ENCODE results near the gene LTB4R2. TPM values are rescaled to one million over a fixed set of nuclear protein-coding genes. Genes with fewer than 3 reads are reported as not detected.

LTB4R2 gene
- total and polyA plus RNA-seq, 2 donors (not counting 1 experiment from before 2014, with no cell fraction given): 0.23 to 1.8 TPM

- no peaks in the 10 kb centered on the region for H3K79me2 ChIP-seq (ENCODE audit: control insufficient read depth, insufficient read depth, low read length)
- H3K4me3 ChIP-seq (replicated peaks in 1 of 4; ENCODE audit: control extremely low read depth in 1 of 4, insufficient read depth in 1 of 4, low read depth in 3 of 4, low read length in 4 of 4): no peak overlapping the region
- no peak for DNase-seq (ENCODE audit: low read depth in 2 of 2)
- H3K36me3 ChIP-seq (ENCODE audit: control insufficient read depth, insufficient read depth, low read length): no peaks in the 10 kb centered on the region
- H3K9ac ChIP-seq (ENCODE audit: insufficient read depth, low read length): no peak overlapping the region
- TF ChIP-seq EZH2 (IDR thresholded peaks at IDR 0.05; ENCODE audit: low read length, missing control alignments): no peak
- no peak for TF ChIP-seq CTCF (conservative IDR thresholded peaks at IDR 0.05 in 1 of 2, IDR thresholded peaks at IDR 0.05 in 1 of 2; ENCODE audit: low read depth in 1 of 2, low read length in 2 of 2)
- no peaks in the 10 kb centered on the region for H4K20me1 ChIP-seq (ENCODE audit: control insufficient read depth, extremely low read depth, insufficient read depth, low read length)
- no peak overlapping the region for H2AFZ ChIP-seq (ENCODE audit: low read length)
- H3K4me1 ChIP-seq (ENCODE audit: control insufficient read depth, extremely low read depth, insufficient read depth, low read length): no peaks in the 10 kb centered on the region
- peaks cover 13% of the 10 kb centered on the region for H3K27me3 ChIP-seq (ENCODE audit: control insufficient read depth, insufficient read depth, low read length)
- no peak overlapping the region for H3K4me2 ChIP-seq (ENCODE audit: extremely low read depth, insufficient read depth, low read length)
- H3K27ac ChIP-seq (ENCODE audit: insufficient read depth, low read length): no peak overlapping the region
- no peaks in the 10 kb centered on the region for H3K9me3 ChIP-seq (ENCODE audit: control insufficient read depth, insufficient read depth, low read depth, low read length)
These were observed 34.1 kb downstream of the LTB4R2 start for GRCh38 chr14:24343795-24344660.

- no peaks in the 10 kb centered on the region for H4K20me1 ChIP-seq (ENCODE audit: control insufficient read depth, extremely low read depth, insufficient read depth, low read length)
- H3K27ac ChIP-seq (ENCODE audit: insufficient read depth, low read length): no peak overlapping the region
- H3K4me3 ChIP-seq (replicated peaks in 1 of 4; ENCODE audit: control extremely low read depth in 1 of 4, insufficient read depth in 1 of 4, low read depth in 3 of 4, low read length in 4 of 4): no peak overlapping the region
- H3K9me3 ChIP-seq (ENCODE audit: control insufficient read depth, insufficient read depth, low read depth, low read length): no peaks in the 10 kb centered on the region
- no peaks in the 10 kb centered on the region for H3K79me2 ChIP-seq (ENCODE audit: control insufficient read depth, insufficient read depth, low read length)
- no peak overlapping the region for H3K9ac ChIP-seq (ENCODE audit: insufficient read depth, low read length)
- H3K36me3 ChIP-seq (ENCODE audit: control insufficient read depth, insufficient read depth, low read length): no peaks in the 10 kb centered on the region
- H3K4me1 ChIP-seq (ENCODE audit: control insufficient read depth, extremely low read depth, insufficient read depth, low read length): peaks cover 2% of the 10 kb centered on the region
- no peak for DNase-seq (ENCODE audit: low read depth in 2 of 2)
- no peak for TF ChIP-seq CTCF (conservative IDR thresholded peaks at IDR 0.05 in 1 of 2, IDR thresholded peaks at IDR 0.05 in 1 of 2; ENCODE audit: low read depth in 1 of 2, low read length in 2 of 2)
- no peak for TF ChIP-seq EZH2 (IDR thresholded peaks at IDR 0.05; ENCODE audit: low read length, missing control alignments)
- no peak overlapping the region for H2AFZ ChIP-seq (ENCODE audit: low read length)
- no peak overlapping the region for H3K4me2 ChIP-seq (ENCODE audit: extremely low read depth, insufficient read depth, low read length)
- H3K27me3 ChIP-seq (ENCODE audit: control insufficient read depth, insufficient read depth, low read length): peaks cover 4% of the 10 kb centered on the region
These were observed 37.2 kb downstream of the LTB4R2 start for GRCh38 chr14:24347134-24347533.

- Histone ChIP-seq H2AFZ (ENCODE audit: low read length) (no peak overlapping the region), H3K4me2 (ENCODE audit: extremely low read depth, insufficient read depth, low read length) (no peak overlapping the region), H4K20me1 (ENCODE audit: control insufficient read depth, extremely low read depth, insufficient read depth, low read length) (no peaks in the 10 kb centered on the region), H3K9ac (ENCODE audit: insufficient read depth, low read length) (no peak overlapping the region), H3K4me3 (replicated peaks in 1 of 4; ENCODE audit: control extremely low read depth in 1 of 4, insufficient read depth in 1 of 4, low read depth in 3 of 4, low read length in 4 of 4) (no peak overlapping the region), H3K27me3 (ENCODE audit: control insufficient read depth, insufficient read depth, low read length) (peaks cover 4% of the 10 kb centered on the region), H3K9me3 (ENCODE audit: control insufficient read depth, insufficient read depth, low read depth, low read length) (no peaks in the 10 kb centered on the region), H3K4me1 (ENCODE audit: control insufficient read depth, extremely low read depth, insufficient read depth, low read length) (peaks cover 2% of the 10 kb centered on the region), H3K36me3 (ENCODE audit: control insufficient read depth, insufficient read depth, low read length) (no peaks in the 10 kb centered on the region), H3K79me2 (ENCODE audit: control insufficient read depth, insufficient read depth, low read length) (no peaks in the 10 kb centered on the region), H3K27ac (ENCODE audit: insufficient read depth, low read length) (no peak overlapping the region)
- TF ChIP-seq EZH2 (IDR thresholded peaks at IDR 0.05; ENCODE audit: low read length, missing control alignments) (no peak), CTCF (conservative IDR thresholded peaks at IDR 0.05 in 1 of 2, IDR thresholded peaks at IDR 0.05 in 1 of 2; ENCODE audit: low read depth in 1 of 2, low read length in 2 of 2) (no peak)
- no peak for DNase-seq (ENCODE audit: low read depth in 2 of 2)
These were observed 38.2 kb downstream of the LTB4R2 start for GRCh38 chr14:24348186-24348585.
